GM12874 (cell line): ENCODE data around the gene BDKRB2.

Experiments
- TF ChIP-seq, protein P1 (sequence below): IDR thresholded peaks from 2 replicates; pipeline ENCODE4 v1.5.1; 2011; ENCODE audit warnings: low read depth, mild to moderate bottlenecking, control low read depth, low read length, moderate library complexity; ENCODE audit not compliant: insufficient read depth

The BDKRB2 gene

DNA sequence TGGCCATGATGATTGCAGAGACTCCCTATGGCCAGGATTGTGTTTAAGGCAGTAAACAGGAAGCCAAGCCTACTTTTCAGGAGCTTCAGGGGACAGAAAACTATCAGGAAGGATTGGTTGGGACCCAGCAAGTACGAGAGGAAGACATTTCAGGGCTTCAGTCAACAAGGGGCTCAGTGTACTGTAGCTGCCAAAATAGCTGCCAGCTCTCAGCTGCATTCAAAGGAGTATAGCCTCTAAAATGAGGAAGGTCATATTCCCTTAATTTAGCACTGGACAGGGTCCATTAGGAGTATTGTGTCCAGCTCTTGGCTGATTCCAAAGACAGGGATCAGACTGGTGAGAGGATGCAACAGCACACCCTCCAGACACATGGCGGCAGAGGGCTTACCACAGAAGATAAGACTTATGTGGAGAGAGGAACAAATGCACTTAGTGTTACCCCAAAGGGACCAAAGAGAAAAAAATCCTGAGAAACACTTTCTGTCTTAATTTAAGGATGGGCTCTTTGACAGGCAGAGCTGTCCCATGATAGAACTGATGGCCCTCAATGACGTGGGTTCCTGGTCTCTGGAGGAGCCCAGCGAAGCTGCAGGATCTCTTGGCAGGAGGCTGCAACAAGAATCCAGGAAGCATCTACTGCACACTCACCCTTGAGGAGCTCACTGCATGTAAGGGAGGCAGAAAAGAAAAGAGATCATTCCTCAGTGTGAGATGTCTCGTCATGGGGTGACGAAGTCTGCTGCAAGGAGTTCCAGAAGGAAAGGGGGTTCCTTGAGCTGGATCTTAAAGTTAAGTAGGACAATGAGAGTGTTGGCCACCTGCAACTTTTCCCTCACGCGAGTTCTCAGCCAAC, 66.2 kb downstream of the BDKRB2 start:
- TF ChIP-seq, protein P1, sequence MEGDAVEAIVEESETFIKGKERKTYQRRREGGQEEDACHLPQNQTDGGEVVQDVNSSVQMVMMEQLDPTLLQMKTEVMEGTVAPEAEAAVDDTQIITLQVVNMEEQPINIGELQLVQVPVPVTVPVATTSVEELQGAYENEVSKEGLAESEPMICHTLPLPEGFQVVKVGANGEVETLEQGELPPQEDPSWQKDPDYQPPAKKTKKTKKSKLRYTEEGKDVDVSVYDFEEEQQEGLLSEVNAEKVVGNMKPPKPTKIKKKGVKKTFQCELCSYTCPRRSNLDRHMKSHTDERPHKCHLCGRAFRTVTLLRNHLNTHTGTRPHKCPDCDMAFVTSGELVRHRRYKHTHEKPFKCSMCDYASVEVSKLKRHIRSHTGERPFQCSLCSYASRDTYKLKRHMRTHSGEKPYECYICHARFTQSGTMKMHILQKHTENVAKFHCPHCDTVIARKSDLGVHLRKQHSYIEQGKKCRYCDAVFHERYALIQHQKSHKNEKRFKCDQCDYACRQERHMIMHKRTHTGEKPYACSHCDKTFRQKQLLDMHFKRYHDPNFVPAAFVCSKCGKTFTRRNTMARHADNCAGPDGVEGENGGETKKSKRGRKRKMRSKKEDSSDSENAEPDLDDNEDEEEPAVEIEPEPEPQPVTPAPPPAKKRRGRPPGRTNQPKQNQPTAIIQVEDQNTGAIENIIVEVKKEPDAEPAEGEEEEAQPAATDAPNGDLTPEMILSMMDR, result no peak

DNA sequence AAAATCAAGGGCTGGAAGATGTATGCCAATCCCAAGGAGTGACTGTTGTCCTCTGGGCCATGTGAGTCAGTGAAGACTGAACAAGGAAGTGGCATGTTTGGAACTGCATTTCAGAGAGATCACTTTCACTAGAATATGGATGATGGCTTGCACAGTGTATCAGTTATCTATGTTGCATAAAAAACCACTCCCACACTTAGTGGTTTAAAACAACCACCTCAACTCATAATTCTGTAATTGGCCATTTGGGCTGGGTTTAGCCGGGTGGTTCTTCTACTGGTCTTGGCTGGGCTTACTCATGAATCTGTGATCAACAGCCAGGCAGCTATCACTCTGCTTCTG, 66.8 kb downstream of the BDKRB2 start:
- TF ChIP-seq, protein P1, result no peak

DNA sequence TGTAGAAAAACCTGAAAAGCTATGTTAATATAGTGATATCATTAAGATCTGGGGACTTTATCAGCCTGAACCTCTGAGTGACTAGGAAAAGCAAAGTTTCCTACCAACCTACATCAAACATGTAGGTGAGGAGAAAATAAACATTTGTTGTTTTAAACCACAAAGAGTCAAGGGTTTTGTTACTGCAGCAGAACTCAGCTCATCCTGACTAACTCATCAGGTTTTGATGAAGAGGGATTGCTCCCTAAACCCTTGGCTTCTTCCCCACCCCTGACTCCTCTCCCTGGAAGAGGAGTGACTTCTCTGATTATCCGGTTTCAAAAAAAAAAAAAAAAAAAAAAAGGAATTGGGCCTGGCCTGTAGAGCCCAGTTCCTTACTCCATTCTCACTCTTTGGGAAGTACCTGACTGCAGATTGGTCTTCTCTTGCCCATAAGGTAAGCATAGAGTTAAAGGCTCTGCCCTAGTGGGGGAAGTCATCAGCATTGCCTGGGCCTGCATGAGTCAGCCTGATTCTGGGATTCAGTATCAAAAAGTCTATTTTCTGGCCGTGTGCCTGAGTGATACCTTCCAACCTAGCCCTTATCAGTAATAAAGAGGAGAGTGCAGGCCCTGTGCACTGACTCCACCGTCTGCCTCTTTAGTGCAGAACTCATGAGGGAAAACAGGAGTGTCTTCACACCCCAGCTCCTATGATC, 68.3 kb downstream of the BDKRB2 start:
- TF ChIP-seq, protein P1, result no peak

DNA sequence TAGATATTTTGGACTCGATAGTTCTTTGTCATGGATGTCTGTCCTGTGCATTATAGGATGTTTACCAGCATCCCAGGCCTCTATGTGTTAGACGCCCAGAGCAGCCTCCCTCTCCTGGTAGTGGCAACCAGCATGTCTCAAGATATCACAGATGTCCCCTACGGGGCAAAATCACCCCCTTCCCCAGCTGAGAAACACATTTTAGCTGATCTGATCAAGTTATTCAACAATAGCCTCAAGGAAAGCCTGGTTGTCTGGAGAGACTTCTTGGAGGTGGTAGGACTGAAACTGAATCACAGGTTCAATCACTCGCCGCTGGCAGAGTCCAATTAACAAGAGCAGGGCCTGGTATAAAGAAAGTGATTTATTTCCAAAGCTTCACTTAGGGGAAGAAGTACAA, 69.0 kb downstream of the BDKRB2 start:
- TF ChIP-seq, protein P1, result no peak

DNA sequence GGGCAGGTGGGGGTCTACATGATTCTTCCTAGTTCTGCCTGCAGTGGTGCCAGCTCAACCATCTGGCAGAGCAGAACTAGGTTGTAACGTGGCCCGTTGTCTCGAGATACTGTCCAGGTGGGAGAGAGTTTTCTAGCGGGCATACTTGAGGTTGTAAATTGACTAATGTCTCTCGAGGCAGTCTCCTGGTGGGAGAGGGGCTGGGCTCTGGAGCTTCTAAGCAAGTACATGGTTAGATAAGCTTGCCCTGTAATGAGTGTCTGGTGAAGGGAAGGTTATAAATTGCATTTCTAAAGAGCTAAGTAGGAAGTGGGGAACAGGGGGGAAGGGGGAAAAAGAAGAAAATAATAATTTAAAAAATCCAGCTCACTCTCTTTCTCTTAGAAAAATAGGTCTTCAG, 69.5 kb downstream of the BDKRB2 start:
- TF ChIP-seq, protein P1, result no peak

DNA sequence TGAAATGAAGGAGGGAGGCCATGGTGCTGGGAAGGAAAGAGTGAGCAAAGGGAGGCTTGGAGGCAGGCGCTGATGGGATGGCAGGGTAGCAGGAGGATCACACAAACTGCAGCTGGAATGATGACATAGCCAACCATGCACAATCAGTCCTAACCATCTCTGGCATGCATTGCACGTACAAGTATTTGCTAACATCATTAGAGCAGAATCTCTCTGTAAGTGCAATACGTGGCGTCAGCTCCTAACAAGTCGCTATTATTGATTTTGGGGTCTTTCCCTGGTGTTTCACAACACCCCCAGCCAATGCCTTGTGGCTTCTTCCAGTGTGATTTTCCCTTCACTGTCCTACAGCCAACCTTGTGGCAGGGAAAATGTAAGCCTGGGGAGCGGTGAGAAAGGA, 69.9 kb downstream of the BDKRB2 start:
- TF ChIP-seq, protein P1, result no peak

DNA sequence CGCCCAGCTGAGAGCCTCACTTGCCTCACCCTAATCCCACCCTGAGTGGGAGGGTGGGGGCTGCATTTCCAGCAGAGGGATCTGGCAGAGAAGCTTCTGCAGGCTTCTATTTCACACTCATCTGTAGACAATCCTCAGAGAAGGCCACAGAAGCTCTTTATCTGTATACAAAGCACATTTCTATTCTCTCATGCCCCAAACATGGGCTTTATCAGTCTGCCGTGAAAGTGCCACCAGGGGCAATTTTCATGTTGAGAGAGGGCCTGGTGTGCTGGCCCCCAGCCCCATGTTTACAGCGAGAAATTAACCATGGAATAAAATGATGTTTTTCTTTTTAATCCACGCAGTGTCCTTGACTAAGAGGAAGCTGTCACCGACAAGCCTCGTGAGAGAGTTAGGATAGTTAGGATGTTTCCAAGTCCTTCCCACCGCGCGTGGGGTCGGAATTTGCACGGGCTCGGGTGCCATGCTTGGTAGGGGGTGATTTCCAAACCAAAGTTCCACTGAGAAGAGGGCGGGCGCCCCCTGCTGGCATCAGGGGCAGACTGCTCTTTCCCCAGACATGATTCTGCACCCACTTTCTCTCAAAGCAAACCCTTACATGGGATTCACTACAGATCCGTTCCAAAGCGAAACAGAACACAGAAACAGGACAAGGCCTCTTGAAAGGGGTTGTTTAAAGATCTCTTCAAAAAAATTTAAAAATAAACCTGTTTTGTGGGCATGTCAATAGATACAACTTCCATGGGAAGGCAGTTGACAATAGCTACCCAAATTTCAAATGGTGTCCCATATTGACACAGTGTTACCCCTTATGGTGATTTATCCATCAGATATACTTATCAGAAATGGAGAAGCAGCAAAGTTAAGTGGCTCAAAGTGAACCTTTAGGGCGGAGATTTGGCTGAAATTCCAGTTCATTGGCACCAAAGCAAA, 70.8 kb downstream of the BDKRB2 start:
- TF ChIP-seq, protein P1, result peak; percentile 92
